ENCODE measurements around the gene TOP3A. TPM values are rescaled to one million over a fixed set of nuclear protein-coding genes. Genes with fewer than 3 reads are reported as not detected.

The TOP3A gene
- total RNA-seq, 1 experiment from 2014 or later = 68.7 TPM

DNA sequence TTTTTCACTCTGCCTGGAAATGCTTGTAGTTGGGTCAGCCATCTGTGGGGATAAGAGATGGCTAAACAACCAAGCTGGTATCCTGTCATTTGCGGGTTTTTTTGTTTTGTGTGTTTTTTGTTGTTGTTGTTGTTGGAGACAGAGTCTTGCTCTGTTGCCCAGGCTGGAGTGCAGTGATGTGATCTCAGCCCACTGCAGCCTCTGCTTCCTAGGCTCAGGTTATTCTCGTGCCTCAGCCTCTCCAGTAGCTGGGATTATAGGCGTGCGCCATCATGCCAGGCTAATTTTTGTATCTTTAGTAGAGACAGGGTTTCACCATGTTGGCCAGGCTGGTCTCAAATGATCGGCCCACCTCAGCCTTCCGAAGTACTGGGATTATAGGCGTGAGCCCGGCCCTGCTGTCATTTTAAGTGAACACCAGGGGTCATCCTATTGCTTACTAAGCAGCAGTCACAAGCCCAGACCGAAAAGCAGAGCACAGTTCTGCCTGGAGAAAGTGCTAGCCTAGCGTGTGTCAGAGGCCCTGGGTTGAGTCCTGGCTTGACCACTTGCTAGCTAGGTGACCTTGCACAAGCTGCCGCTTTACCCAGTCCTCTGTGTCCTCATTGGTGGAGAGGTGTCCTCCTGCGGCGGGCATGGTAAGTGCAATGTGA lies 4.9 kb upstream of the TOP3A start:
- Histone ChIP-seq H2AFZ (ENCODE audit: low read length) (no peak overlapping the region), H2BK12ac (ENCODE audit: insufficient read length, low read depth, low read length) (no peak overlapping the region), H3K4me2 (ENCODE audit: insufficient read depth, insufficient read length, low read length) (no peak overlapping the region), H3T11ph (ENCODE audit: low read length) (no peak overlapping the region), H3K9me3 (ENCODE audit: control insufficient read depth, low read depth, low read length) (no peaks in the 10 kb centered on the region), H3K23ac (ENCODE audit: insufficient read length, low read depth, low read length) (no peak overlapping the region), H3K9ac (ENCODE audit: extremely low read depth, insufficient read length, low read length) (no peak overlapping the region), H3K23me2 (ENCODE audit: insufficient read length, low read depth, low read length, poor library complexity, severe bottlenecking) (peaks cover 6% of the 10 kb centered on the region), H3K79me1 (ENCODE audit: insufficient read depth, low read depth, low read length, poor library complexity, severe bottlenecking) (peaks cover 20% of the 10 kb centered on the region), H2BK5ac (ENCODE audit: insufficient read length, low read length) (no peak overlapping the region), H3K4me1 (ENCODE audit: insufficient read depth, low read length) (no peaks in the 10 kb centered on the region), H4K20me1 (ENCODE audit: control insufficient read depth, insufficient read depth, insufficient read length) (no peaks in the 10 kb centered on the region), H3K56ac (ENCODE audit: insufficient read length, low read depth, low read length) (no peak overlapping the region), H4K5ac (ENCODE audit: insufficient read length, low read depth, low read length) (no peak overlapping the region), H3K14ac (ENCODE audit: insufficient read depth, low read length) (no peak overlapping the region; the same call in 1 of the 2 replicates), H3K18ac (ENCODE audit: insufficient read length, low read depth, low read length) (no peak overlapping the region), H2BK20ac (ENCODE audit: low read depth, low read length, poor library complexity, severe bottlenecking) (no peak overlapping the region), H2AK5ac (ENCODE audit: insufficient read length, low read length) (no peak overlapping the region), H3K4ac (ENCODE audit: low read depth, low read length) (no peak overlapping the region), H4K8ac (replicated peaks; ENCODE audit: insufficient read length, low read depth, low read length) (no peak overlapping the region), H4K91ac (ENCODE audit: insufficient read length, low read depth, low read length) (no peak overlapping the region), H3K79me2 (ENCODE audit: insufficient read depth, low read length) (peaks cover 19% of the 10 kb centered on the region; the same call in 1 of the 2 replicates), H3K27me3 (ENCODE audit: insufficient read depth, low read length) (no peaks in the 10 kb centered on the region), H3K27ac (ENCODE audit: insufficient read length, low read depth, low read length) (no peak overlapping the region), H2BK120ac (ENCODE audit: low read depth, low read length, poor library complexity, severe bottlenecking) (no peak overlapping the region), H2BK15ac (ENCODE audit: low read depth, low read length) (no peak overlapping the region)
- H3K9me3 Mint-ChIP-seq = no peaks in the 10 kb centered on the region; a peak in 2 of 5 replicates
- no CpG with 5 or more reads among the region's 13 CpGs for WGBS (ENCODE audit: extremely low coverage, insufficient read length, low lambda C conversion rate)
- TF ChIP-seq, protein P1, sequence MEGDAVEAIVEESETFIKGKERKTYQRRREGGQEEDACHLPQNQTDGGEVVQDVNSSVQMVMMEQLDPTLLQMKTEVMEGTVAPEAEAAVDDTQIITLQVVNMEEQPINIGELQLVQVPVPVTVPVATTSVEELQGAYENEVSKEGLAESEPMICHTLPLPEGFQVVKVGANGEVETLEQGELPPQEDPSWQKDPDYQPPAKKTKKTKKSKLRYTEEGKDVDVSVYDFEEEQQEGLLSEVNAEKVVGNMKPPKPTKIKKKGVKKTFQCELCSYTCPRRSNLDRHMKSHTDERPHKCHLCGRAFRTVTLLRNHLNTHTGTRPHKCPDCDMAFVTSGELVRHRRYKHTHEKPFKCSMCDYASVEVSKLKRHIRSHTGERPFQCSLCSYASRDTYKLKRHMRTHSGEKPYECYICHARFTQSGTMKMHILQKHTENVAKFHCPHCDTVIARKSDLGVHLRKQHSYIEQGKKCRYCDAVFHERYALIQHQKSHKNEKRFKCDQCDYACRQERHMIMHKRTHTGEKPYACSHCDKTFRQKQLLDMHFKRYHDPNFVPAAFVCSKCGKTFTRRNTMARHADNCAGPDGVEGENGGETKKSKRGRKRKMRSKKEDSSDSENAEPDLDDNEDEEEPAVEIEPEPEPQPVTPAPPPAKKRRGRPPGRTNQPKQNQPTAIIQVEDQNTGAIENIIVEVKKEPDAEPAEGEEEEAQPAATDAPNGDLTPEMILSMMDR (conservative IDR thresholded peaks at IDR 0.05) = peak; percentile 65
- DNase-seq = peak; percentile 73
- no peak overlapping the region for H3K4me3 Mint-ChIP-seq
- H3K27ac Mint-ChIP-seq = no peak overlapping the region; a peak in 1 of 7 replicates
- H3K36me3 Mint-ChIP-seq (ENCODE audit: insufficient read depth in 1 of 3, low read depth in 3 of 3) = peaks cover 32 to 52% (median 48%) of the 10 kb centered on the region in 3 experiments; a peak in 6 of 7 replicates
- peaks cover 29 to 33% of the 10 kb centered on the region in 2 experiments for H3K4me1 Mint-ChIP-seq
- no peaks in the 10 kb centered on the region for H3K27me3 Mint-ChIP-seq (ENCODE audit: low read depth)
